ENCODE data around the gene ADAM12.

ADAM12 gene

GRCh38 chr10:126160571-126160970 lies 227.7 kb downstream of the ADAM12 start:
- H3K4me3 ChIP-seq (replicated peaks; ENCODE audit: low read depth, low read length): no peak overlapping the region
- DNase-seq (ENCODE audit: extremely low read depth, low read depth): no peak
- TF ChIP-seq, protein P1, sequence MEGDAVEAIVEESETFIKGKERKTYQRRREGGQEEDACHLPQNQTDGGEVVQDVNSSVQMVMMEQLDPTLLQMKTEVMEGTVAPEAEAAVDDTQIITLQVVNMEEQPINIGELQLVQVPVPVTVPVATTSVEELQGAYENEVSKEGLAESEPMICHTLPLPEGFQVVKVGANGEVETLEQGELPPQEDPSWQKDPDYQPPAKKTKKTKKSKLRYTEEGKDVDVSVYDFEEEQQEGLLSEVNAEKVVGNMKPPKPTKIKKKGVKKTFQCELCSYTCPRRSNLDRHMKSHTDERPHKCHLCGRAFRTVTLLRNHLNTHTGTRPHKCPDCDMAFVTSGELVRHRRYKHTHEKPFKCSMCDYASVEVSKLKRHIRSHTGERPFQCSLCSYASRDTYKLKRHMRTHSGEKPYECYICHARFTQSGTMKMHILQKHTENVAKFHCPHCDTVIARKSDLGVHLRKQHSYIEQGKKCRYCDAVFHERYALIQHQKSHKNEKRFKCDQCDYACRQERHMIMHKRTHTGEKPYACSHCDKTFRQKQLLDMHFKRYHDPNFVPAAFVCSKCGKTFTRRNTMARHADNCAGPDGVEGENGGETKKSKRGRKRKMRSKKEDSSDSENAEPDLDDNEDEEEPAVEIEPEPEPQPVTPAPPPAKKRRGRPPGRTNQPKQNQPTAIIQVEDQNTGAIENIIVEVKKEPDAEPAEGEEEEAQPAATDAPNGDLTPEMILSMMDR (IDR thresholded peaks at IDR 0.05; ENCODE audit: low read depth, low read length, missing control alignments): no peak

- no peak overlapping the region for H3K4me3 ChIP-seq (replicated peaks; ENCODE audit: low read depth, low read length)
- no peak for DNase-seq (ENCODE audit: extremely low read depth, low read depth)
- TF ChIP-seq, protein P1 (IDR thresholded peaks at IDR 0.05; ENCODE audit: low read depth, low read length, missing control alignments): no peak
These were observed 230.0 kb downstream of the ADAM12 start for GRCh38 chr10:126158133-126158892.

DNA sequence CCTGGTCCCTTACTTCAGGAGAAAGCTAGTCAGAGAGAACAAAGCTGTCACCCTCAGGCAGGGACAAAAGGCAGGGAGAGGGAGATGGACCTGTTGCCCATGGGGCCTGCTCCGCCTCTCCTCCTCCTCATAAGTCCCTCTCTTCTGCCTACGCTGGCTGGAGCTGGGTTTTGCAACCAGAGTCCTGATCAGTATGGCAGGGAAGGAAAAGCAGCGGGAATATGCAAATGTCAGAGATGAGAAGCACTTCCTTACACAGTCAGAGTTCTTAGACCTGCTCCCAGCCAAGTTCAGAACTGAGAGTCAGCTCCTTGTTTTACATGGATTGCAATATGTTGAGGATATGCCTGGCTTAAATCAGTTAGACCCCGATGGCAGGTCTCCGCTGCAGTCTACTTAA lies 231.1 kb downstream of the ADAM12 start:
- TF ChIP-seq, protein P1 (IDR thresholded peaks at IDR 0.05; ENCODE audit: low read depth, low read length, missing control alignments): no peak
- no peak overlapping the region for H3K4me3 ChIP-seq (replicated peaks; ENCODE audit: low read depth, low read length)
- no peak for DNase-seq (ENCODE audit: extremely low read depth, low read depth)

- TF ChIP-seq, protein P1 (IDR thresholded peaks at IDR 0.05; ENCODE audit: low read depth, low read length, missing control alignments): no peak
These were observed 231.8 kb downstream of the ADAM12 start for GRCh38 chr10:126156503-126156902.

DNA sequence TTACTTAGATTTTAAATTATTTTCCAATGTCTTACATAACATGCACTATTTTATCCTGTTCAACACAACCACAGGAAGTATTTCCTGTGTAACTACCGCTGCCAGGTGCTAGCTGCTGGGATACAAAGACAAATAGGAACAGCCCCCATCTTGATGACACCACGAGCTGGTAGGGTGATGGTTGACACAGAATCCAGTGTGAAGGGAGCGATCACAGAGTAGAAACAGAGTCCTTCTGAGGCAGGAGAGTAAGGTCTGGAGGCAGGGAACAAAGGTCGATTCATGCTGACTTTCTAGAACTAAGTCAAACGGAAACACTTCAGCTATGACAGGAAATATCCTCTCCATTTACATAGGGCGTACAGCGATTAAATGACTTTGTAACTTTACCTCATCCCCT lies 232.3 kb downstream of the ADAM12 start:
- no peak for DNase-seq (ENCODE audit: extremely low read depth, low read depth)
- TF ChIP-seq, protein P1 (IDR thresholded peaks at IDR 0.05; ENCODE audit: low read depth, low read length, missing control alignments): no peak
- H3K4me3 ChIP-seq (replicated peaks; ENCODE audit: low read depth, low read length): no peak overlapping the region

More at GRCh38 chr10:126156503-126156902, 231.8 kb downstream of the ADAM12 start:
- no peak overlapping the region for H3K4me3 ChIP-seq (replicated peaks; ENCODE audit: low read depth, low read length)
- no peak for DNase-seq (ENCODE audit: extremely low read depth, low read depth)

GRCh38 chr10:126155528-126155927 lies 232.7 kb downstream of the ADAM12 start:
- H3K4me3 ChIP-seq (replicated peaks; ENCODE audit: low read depth, low read length): no peak overlapping the region
- no peak for DNase-seq (ENCODE audit: extremely low read depth, low read depth)
- TF ChIP-seq, protein P1 (IDR thresholded peaks at IDR 0.05; ENCODE audit: low read depth, low read length, missing control alignments): no peak
